Activated CD4-positive, alpha-beta T cell treated with anti-CD3 and anti-CD28 coated beads, Interleukin-2, amount 10 ng/mL, durations not matched to agents 7 days and 5 days (primary cell): ENCODE data around the gene PTPRN2. TPM values are rescaled to one million over a fixed set of nuclear protein-coding genes. Genes with fewer than 3 reads are reported as not detected.

ENCODE experiments used
- CTCF ChIA-PET: fragments of 350-600 bp; sonication (Branson Sonifier 250); formaldehyde crosslinking; loops from one replicate; lab custom pipeline; 2021; ENCODE audit warnings: antibody characterized with exemption; lab: Charles Lee
- POLR2A ChIA-PET: fragments of 350-600 bp; sonication (Branson Sonifier 250); formaldehyde crosslinking; loops from one replicate; lab custom pipeline; 2021; ENCODE audit warnings: antibody characterized with exemption; lab: Charles Lee
- DNase-seq: peaks from one replicate; pipeline ENCODE4 v3.0.0-alpha.2; 2020
- H3K27ac Mint-ChIP-seq: one replicate; pipeline ENCODE4 v1.8.0; 2021; ENCODE audit warnings: mild to moderate bottlenecking, moderate library complexity, mixed read lengths
- H3K27me3 Mint-ChIP-seq: one replicate; pipeline ENCODE4 v1.8.0; 2021; ENCODE audit warnings: mixed read lengths
- H3K36me3 Mint-ChIP-seq: one replicate; pipeline ENCODE4 v1.8.0; 2021; ENCODE audit warnings: low read depth, mixed read lengths
- H3K4me1 Mint-ChIP-seq: one replicate; pipeline ENCODE4 v1.8.0; 2021; ENCODE audit warnings: mixed read lengths
- H3K4me3 Mint-ChIP-seq: one replicate; pipeline ENCODE4 v1.8.0; 2021; ENCODE audit warnings: mild to moderate bottlenecking, moderate library complexity, mixed read lengths
- H3K9me3 Mint-ChIP-seq: one replicate; pipeline ENCODE4 v1.8.0; 2021; ENCODE audit warnings: mixed read lengths
- total RNA-seq, 2 experiments: library from RNA; stranded (reverse); gene quantifications; one replicate each; pipeline ENCODE4 v1.2.3, GENCODE V29; 2021

Gene PTPRN2
- total RNA-seq, 2 experiments from 2014 or later = 2.6 to 2.7 TPM

DNA sequence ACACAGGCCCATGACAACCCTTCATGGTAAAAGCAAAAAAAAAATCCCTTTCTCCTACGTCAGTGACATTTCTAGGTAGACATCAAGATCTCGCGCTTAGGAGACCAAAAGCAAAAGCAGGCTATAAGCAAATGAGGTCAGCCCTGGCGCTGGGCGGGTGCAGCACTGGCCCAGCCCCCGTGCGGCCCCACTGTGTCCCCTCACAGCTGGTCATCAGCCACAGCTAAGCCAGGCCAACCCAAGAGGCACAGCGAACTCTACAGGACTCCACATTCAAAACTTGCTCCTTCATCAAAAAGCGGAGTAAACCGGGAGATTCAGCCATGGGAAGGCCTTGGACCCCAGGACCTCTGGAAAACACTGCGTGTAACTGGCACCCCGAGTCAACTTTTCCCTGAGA is 113.7 kb downstream of the PTPRN2 start:
- H3K4me3 Mint-ChIP-seq = no peak overlapping the region
- no peaks in the 10 kb centered on the region for H3K36me3 Mint-ChIP-seq
- H3K9me3 Mint-ChIP-seq = no peaks in the 10 kb centered on the region
- H3K27me3 Mint-ChIP-seq = no peaks in the 10 kb centered on the region
- H3K4me1 Mint-ChIP-seq = peaks cover 2% of the 10 kb centered on the region
- no peak for DNase-seq
- no peak overlapping the region for H3K27ac Mint-ChIP-seq
- POLR2A ChIA-PET = no interaction called here
- CTCF ChIA-PET = no interaction called here

- H3K9me3 Mint-ChIP-seq = no peaks in the 10 kb centered on the region
- ChIA-PET CTCF (no interaction called here), POLR2A (no interaction called here)
- no peak overlapping the region for H3K27ac Mint-ChIP-seq
- DNase-seq = no peak
- H3K4me1 Mint-ChIP-seq = peaks cover 2% of the 10 kb centered on the region
- no peaks in the 10 kb centered on the region for H3K36me3 Mint-ChIP-seq
- H3K27me3 Mint-ChIP-seq = no peaks in the 10 kb centered on the region
- no peak overlapping the region for H3K4me3 Mint-ChIP-seq
Measured at GRCh38 chr7:158473221-158473620, 114.4 kb downstream of the PTPRN2 start.

DNA sequence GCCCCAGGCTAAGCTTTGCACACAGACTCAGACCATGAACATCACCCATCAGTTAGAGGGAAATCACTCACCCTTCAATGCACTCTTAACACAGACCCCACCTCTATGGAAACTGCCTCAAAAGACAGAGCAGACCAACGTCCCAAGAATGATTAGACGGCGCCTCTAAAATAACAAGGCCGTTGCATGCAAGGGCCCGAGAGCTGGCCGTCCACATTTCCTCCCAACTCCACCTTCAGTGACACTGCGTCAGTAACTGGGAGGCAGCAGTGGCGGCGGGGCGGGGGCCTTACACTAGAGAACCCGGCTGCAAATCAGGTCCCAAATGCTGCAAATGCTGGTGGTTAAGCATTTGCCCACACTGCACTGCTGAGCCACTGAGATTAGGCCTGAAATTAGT is 115.0 kb downstream of the PTPRN2 start:
- no peak for DNase-seq
- Mint-ChIP-seq H3K27me3 (no peaks in the 10 kb centered on the region), H3K36me3 (no peaks in the 10 kb centered on the region), H3K27ac (no peak overlapping the region), H3K9me3 (no peaks in the 10 kb centered on the region), H3K4me1 (peaks cover 2% of the 10 kb centered on the region), H3K4me3 (no peak overlapping the region)
- ChIA-PET POLR2A (no interaction called here), CTCF (no interaction called here)

DNA sequence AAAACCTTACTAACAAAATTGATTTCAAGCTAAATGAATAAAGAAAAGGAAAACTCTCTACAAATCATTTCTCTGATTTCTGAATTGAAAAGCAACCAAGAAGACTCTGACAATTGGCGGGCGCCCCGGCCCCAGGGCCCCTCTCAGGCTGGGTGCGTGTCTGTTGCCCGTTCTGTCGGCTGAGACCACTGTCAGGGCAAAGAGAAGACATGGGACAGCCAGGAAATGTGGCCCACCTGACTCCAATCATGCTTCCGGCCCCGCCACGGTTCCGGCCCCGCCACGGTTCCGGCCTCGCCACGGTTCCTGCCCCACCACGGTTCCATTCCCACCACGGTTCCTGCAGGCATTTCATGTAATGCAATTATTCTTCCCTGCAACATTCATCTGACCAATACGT is 115.9 kb downstream of the PTPRN2 start:
- Mint-ChIP-seq H3K27me3 (no peaks in the 10 kb centered on the region), H3K4me1 (peaks cover 2% of the 10 kb centered on the region), H3K4me3 (no peak overlapping the region), H3K9me3 (no peaks in the 10 kb centered on the region), H3K27ac (no peak overlapping the region), H3K36me3 (no peaks in the 10 kb centered on the region)
- ChIA-PET POLR2A (no interaction called here), CTCF (no interaction called here)
- DNase-seq = no peak

GRCh38 chr7:158470336-158470735 is 117.3 kb downstream of the PTPRN2 start:
- no peak for DNase-seq
- Mint-ChIP-seq H3K4me1 (peaks cover 2% of the 10 kb centered on the region), H3K27me3 (no peaks in the 10 kb centered on the region), H3K4me3 (no peak overlapping the region), H3K9me3 (no peaks in the 10 kb centered on the region), H3K27ac (no peak overlapping the region), H3K36me3 (no peaks in the 10 kb centered on the region)
- ChIA-PET POLR2A (no interaction called here), CTCF (interaction anchor here (0.8 kb wide), 1 partner anchor 9 kb away, joined by 3 read pairs; no protein-coding TSS in a partner anchor)

GRCh38 chr7:158469396-158470051 is 118.1 kb downstream of the PTPRN2 start:
- no peak for DNase-seq
- H3K27me3 Mint-ChIP-seq = no peaks in the 10 kb centered on the region
- no peak overlapping the region for H3K27ac Mint-ChIP-seq
- POLR2A ChIA-PET = no interaction called here
- CTCF ChIA-PET = interaction anchor here (0.7 to 0.8 kb wide), 2 partner anchors 10 to 837 kb away, joined by 3 read pairs; no protein-coding TSS in a partner anchor
- no peaks in the 10 kb centered on the region for H3K36me3 Mint-ChIP-seq
- H3K4me3 Mint-ChIP-seq = no peak overlapping the region
- H3K9me3 Mint-ChIP-seq = peaks cover 4% of the 10 kb centered on the region
- H3K4me1 Mint-ChIP-seq = peaks cover 2% of the 10 kb centered on the region

GRCh38 chr7:158468700-158469296 is 118.8 kb downstream of the PTPRN2 start:
- H3K4me1 Mint-ChIP-seq = peaks cover 2% of the 10 kb centered on the region
- ChIA-PET POLR2A (no interaction called here), CTCF (no interaction called here)
- no peak overlapping the region for H3K27ac Mint-ChIP-seq
- H3K4me3 Mint-ChIP-seq = no peak overlapping the region
- H3K9me3 Mint-ChIP-seq = peaks cover 6% of the 10 kb centered on the region
- no peaks in the 10 kb centered on the region for H3K27me3 Mint-ChIP-seq
- no peak for DNase-seq
- H3K36me3 Mint-ChIP-seq = no peaks in the 10 kb centered on the region

DNA sequence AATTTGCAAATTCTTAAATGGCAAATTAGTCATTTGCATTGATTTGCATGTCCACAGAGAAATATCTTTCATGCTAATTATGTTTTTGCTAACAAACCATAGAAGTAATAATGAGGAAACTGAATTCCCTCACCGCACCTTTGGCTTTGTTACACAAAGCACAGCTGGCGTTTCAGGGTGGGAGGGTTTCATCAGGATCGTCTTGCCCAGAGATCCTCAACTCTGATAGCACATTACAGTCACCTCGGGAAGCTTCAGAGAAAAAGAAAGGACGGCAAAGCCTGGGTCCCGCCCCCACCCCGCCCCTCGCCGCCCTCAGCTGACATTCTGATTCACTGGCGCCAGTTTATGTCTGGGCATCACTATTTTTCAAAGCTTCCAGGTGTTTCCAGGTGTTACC is 119.4 kb downstream of the PTPRN2 start:
- no peaks in the 10 kb centered on the region for H3K36me3 Mint-ChIP-seq
- H3K4me3 Mint-ChIP-seq = no peak overlapping the region
- H3K9me3 Mint-ChIP-seq = peaks cover 8% of the 10 kb centered on the region
- CTCF ChIA-PET = no interaction called here
- H3K27ac Mint-ChIP-seq = no peak overlapping the region
- H3K4me1 Mint-ChIP-seq = peaks cover 2% of the 10 kb centered on the region
- POLR2A ChIA-PET = no interaction called here
- no peak for DNase-seq
- no peaks in the 10 kb centered on the region for H3K27me3 Mint-ChIP-seq

GRCh38 chr7:158467562-158467961 is 120.1 kb downstream of the PTPRN2 start:
- Mint-ChIP-seq H3K36me3 (no peaks in the 10 kb centered on the region), H3K4me3 (no peak overlapping the region), H3K9me3 (peaks cover 8% of the 10 kb centered on the region), H3K4me1 (no peaks in the 10 kb centered on the region), H3K27ac (no peak overlapping the region), H3K27me3 (no peaks in the 10 kb centered on the region)
- ChIA-PET POLR2A (no interaction called here), CTCF (no interaction called here)
- no peak for DNase-seq

DNA sequence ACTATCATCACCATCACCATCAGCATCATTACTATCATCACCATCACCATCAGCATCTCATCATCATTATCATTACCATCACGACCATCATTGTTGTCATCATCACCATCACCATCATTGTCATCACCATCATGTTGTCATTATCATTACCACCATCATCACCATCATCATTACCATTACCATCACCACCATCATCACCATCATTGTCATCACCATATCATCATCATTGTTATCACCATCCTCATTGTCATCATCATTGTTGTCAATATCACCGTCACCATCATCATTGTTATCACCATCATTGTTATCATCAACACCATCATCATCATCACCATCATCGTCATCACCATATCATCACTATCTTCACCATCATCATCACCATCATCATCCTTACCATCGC is 124.3 kb downstream of the PTPRN2 start:
- POLR2A ChIA-PET = no interaction called here
- Mint-ChIP-seq H3K4me3 (no peak overlapping the region), H3K9me3 (peaks cover 8% of the 10 kb centered on the region), H3K36me3 (no peaks in the 10 kb centered on the region), H3K27me3 (no peaks in the 10 kb centered on the region), H3K27ac (no peak overlapping the region), H3K4me1 (no peaks in the 10 kb centered on the region)
- DNase-seq = no peak
- CTCF ChIA-PET = no interaction called here

DNA sequence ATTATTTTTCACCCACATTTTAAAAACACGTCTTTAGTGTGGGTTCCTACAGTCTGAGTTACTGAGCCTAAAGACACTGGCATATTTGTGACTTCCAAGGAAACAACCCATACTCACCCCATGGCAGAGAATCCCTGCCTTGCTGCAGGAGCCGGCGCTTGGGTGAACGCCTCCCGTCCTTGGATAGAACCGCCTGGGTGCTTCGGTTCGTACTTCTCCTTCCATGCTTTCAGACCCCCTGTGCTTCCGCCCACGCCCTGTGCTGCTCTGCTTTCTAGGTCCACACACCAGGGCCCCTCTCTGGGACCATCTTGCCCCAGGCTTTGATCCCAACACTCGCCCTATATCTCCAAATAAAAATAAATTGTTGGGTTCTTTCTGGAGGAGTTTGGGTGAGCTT is 125.8 kb downstream of the PTPRN2 start:
- Mint-ChIP-seq H3K9me3 (peaks cover 8% of the 10 kb centered on the region), H3K4me3 (no peak overlapping the region), H3K27ac (no peak overlapping the region), H3K27me3 (no peaks in the 10 kb centered on the region), H3K36me3 (no peaks in the 10 kb centered on the region), H3K4me1 (no peaks in the 10 kb centered on the region)
- CTCF ChIA-PET = no interaction called here
- no peak for DNase-seq
- POLR2A ChIA-PET = no interaction called here

- no peak for DNase-seq
- CTCF ChIA-PET = no interaction called here
- no peaks in the 10 kb centered on the region for H3K36me3 Mint-ChIP-seq
- no peaks in the 10 kb centered on the region for H3K4me1 Mint-ChIP-seq
- peaks cover 8% of the 10 kb centered on the region for H3K9me3 Mint-ChIP-seq
- H3K4me3 Mint-ChIP-seq = no peak overlapping the region
- no peak overlapping the region for H3K27ac Mint-ChIP-seq
- POLR2A ChIA-PET = interaction anchor here (0.6 kb wide), 1 partner anchor 541 kb away, joined by 4 read pairs; no protein-coding TSS in a partner anchor
- H3K27me3 Mint-ChIP-seq = no peaks in the 10 kb centered on the region
Measured at GRCh38 chr7:158460665-158461064, 127.0 kb downstream of the PTPRN2 start.

DNA sequence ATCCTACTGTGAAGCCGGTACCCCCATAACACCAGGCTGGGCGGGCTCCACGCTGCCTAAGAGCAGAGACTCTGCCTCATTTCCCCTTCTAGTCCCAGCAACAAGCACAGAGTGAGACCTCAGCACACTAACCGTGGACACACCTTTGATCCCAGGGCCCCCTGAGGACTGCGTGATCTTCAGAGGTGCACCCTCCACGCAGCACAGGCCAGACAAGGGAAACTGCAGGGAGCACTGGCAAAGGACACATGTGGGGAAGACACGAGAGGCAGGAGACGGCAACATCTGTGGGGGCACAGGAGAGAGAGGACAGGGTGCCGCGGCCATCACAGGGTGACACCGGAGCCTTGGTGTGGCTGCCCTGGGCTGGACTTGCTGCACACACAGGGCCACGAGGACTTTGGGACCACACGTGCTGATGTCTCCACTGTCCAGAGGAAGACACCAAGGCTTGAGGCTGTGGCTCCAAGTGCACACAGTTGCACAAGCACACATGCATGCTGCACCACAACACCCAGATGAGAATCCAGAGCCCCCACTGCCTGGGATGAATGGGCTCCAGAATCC is 128.8 kb downstream of the PTPRN2 start:
- Mint-ChIP-seq H3K4me1 (no peaks in the 10 kb centered on the region), H3K36me3 (peaks cover 1% of the 10 kb centered on the region), H3K4me3 (no peak overlapping the region), H3K27ac (no peak overlapping the region), H3K27me3 (no peaks in the 10 kb centered on the region), H3K9me3 (peaks cover 8% of the 10 kb centered on the region)
- CTCF ChIA-PET = no interaction called here
- POLR2A ChIA-PET = no interaction called here
- no peak for DNase-seq
